Hematopoietic multipotent progenitor cell treated with erythropoietin and hydrocortisone succinate and interleukin-3 and kit ligand, for 8 days (in vitro differentiated cells): Measurements from ENCODE around the gene APBB1IP.
"Not testable (repeated sequence)": the region's sequence is repeated elsewhere in the genome, so short reads cannot be mapped to it uniquely, and the experiment has no call there.

Experiments
- DNase-seq: peaks from one replicate; pipeline ENCODE4 v3.0.0-alpha.2; 2015

APBB1IP gene

GRCh38 chr10:26445411-26446031, 7.4 kb downstream of the APBB1IP start:
- no peak for DNase-seq

- no peak for DNase-seq
Observed at GRCh38 chr10:26446258-26446657, 8.1 kb downstream of the APBB1IP start.

DNA sequence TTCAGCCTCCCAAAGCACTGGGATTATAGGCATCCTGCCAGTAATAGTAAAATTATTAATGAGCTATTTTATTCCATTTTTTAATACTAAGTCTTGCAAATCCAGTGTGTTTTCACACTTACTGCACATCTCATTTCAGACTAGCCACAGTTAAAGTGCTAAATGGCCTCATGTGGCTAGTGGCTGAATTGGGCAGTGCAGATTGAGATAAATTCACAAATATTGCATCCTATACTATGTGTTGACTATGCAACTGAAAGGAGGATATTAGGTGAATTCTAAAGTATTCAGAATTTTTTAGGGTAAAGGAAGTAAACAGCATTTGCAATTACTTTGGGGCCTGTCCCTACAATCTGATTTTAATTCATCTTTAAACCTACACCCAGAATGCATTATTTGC, 10.2 kb downstream of the APBB1IP start:
- no peak for DNase-seq

DNA sequence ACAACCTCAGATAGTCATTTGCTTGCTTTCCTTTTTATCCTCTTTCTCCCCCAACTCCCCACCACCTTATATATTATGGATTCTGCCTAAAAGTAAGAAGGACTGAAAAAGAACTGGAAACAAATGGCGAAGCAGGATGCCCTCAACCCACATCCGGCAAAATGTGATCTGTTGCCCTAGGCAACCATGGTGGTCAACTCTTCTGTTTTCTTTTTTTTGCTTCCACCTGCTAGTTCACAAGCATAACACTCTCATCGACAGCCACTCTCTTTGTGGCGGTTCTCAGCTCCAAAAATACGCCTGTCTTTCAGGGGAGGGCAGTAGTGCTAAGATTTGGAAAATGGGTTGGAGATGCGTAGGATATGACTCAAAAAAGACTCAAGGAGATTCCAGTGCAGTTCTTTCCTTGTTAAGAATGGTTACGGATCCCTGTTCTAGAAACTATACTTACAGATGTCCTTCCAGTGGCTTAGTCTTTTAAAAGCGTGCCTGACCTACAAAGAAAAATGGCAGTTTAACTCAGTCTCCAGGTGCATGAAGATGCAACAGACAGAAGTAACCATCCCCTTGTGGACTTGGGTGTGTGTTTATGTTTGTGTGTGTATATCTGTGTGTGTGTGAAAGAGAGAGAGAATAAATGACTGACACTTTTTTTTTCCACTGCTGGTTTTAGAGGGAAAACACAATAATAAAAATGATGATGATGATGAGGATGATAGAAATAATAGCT, 10.7 kb downstream of the APBB1IP start:
- DNase-seq = peak; percentile 26

- DNase-seq = no peak
Observed at GRCh38 chr10:26449726-26450125, 11.6 kb downstream of the APBB1IP start.

GRCh38 chr10:26451903-26452302, 13.8 kb downstream of the APBB1IP start:
- no peak for DNase-seq

- DNase-seq = no peak
Observed at GRCh38 chr10:26453850-26454249, 15.7 kb downstream of the APBB1IP start.

DNA sequence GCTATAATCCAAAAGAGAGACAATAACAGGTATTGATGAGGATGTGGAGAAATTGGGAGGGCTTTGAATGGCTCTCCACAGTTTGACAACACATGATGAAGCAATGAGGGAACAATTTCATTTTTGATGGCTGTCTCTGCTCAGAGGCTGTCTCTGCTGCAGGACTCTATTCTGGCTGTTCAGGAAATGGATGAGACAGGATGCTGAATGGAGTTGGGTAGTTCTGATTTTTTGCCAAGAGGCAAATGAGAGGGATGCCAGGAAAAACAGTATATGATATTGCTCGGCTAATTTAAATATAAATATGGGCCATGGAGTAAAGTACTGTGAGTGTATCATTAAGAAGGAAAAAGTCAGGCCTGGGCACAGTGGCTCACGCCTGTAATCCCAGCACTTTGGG, 16.8 kb downstream of the APBB1IP start:
- DNase-seq = no peak

DNA sequence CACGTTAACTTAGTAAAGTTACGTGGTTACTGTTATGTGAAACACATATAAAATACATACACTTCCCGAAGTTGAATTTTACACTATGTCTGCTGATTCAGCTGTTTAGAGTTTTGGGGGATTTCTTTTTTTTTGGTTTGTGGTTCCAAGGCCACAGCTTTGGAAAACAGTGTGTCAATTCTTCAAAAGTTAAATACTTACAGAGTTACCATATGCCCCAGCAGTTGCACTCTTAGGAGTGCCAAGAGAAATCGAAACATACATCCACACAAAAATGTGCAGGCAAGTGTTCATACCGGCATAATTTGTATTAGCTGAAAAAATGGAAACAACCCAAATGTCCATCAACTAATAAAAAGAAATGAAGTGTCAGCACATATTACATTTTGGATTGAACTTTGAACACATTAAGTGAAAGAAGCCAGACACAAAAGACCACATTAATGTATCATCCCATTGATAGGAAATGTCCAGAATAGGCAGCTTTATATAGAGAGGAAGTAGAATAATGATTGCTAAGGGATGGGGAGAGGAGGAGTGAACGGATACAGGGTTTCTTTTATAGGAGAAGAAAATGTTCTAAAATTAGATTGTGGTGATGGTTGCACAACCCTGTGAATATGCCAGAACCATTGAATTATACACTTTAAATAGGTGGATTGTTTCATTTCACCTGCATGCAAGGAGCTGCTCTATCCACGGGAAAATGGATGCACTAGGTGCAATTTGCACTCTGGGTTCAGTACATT, 17.6 kb downstream of the APBB1IP start:
- DNase-seq = no peak

DNA sequence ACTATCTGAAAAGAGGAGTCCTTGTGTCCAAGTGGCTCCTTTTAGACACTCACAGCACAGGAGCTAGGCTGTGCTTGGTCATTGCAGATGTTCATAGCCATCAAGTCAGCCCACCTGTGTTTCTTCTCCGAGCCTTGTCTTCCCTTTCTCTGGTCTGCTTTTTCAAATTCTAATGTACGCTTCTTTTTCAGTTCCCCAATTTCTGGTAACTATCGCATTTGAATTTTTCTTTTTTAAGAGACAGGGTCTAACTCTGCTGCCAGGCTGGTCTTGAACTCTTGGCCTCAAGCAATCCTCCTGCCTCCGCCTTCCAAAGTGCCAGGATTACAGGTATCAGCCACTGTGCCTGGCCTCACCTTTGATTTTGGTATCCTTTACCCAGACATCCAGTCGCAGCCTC, 18.9 kb downstream of the APBB1IP start:
- no peak for DNase-seq

DNA sequence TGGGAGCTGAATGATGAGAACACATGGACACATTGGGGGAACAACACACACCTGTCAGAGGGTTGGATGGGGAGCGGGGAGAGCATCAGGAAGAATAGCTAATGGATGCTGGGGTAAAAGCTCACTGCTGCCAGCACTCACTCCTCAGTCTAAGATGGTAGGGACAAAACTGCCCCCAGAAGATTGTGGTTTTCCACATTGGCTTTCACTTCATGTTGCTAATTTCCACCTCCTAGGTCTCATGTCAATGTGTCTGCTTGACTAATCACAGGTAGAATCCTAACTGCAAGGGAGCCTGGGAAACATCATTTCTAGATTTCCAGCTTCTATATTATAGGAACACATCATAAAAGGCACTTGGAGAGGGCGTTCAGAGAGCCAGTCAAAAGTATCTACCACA, 22.6 kb downstream of the APBB1IP start:
- no peak for DNase-seq

- DNase-seq = no peak
Observed at GRCh38 chr10:26463986-26464385, 25.8 kb downstream of the APBB1IP start.

- no peak for DNase-seq
Observed at GRCh38 chr10:26464632-26465280, 26.6 kb downstream of the APBB1IP start.

- DNase-seq = not testable (repeated sequence)
Observed at GRCh38 chr10:26466531-26466930, 28.4 kb downstream of the APBB1IP start.

GRCh38 chr10:26467639-26468038, 29.5 kb downstream of the APBB1IP start:
- DNase-seq = no peak

GRCh38 chr10:26468291-26468690, 30.1 kb downstream of the APBB1IP start:
- no peak for DNase-seq

GRCh38 chr10:26468700-26469099, 30.6 kb downstream of the APBB1IP start:
- no peak for DNase-seq

- no peak for DNase-seq
Observed at GRCh38 chr10:26472492-26472778, 34.3 kb downstream of the APBB1IP start.

- DNase-seq = no peak
Observed at GRCh38 chr10:26474026-26474425, 35.9 kb downstream of the APBB1IP start.

DNA sequence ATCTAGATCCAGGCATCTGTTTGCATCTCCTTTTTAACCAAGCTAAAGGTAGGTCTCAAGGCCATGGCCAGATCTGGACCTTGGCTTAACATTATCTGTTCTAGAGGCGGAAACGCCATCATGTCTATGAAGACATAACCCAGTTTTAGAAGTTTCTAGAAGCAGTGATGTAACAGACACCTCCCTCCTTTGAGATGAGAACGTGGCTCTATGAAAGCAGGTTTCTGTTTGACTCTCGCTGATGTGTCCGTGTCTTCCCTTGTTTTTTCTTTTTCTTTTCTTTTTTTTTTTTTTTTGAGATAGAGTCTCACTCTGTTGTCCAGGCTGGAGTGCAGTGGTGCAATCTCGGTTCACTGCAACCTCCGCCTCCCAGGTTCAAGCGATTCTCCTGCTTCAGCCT, 36.7 kb downstream of the APBB1IP start:
- DNase-seq = not testable (repeated sequence)

DNA sequence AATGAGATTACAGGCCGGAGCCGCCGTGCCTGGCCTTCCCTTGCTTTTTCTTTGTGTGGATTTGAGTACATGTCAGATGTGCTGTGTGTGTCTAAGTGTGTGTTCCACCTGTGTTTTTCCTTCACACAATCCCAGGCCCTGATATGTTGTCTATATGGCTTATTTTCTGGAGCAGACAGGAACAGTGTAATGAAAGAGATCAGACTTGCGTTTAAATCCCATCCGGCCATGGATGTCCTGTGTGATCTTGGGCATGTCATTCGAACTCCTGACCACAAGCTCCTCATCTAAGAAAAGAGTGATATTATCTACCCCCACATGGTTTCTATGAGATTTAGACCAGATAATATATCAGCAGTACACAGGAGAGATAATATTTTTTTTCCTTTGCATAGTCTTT, 37.2 kb downstream of the APBB1IP start:
- DNase-seq = peak; percentile 35

DNA sequence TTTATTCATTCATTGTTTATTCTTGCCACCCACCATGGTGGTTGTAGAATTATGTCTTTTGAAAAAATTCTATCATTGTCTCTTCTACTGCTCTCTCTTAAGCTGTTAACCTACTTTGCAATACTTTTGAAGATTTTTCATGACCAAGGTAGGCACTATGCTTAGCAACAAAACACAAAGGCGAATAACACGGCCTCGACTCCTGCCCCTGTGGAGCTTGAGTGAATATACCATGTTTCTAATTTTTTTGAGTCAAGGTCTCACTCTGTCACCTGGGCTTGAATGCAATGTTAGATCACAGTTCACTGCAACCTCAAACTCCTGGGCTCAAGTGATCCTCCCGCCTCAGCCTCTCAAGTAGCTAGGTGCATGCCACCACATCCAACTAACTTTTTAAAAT, 39.4 kb downstream of the APBB1IP start:
- DNase-seq = no peak

- DNase-seq = no peak
Observed at GRCh38 chr10:26478061-26478460, 39.9 kb downstream of the APBB1IP start.
